Sigmoid colon (tissue), 7 donors: ENCODE measurements around the gene NPLOC4. TPM values are rescaled to one million over a fixed set of nuclear protein-coding genes. Genes with fewer than 3 reads are reported as not detected.

Experiments used
- DNase-seq: peaks from one replicate; pipeline ENCODE4 v3.0.0-alpha.2; 2019
- H3K27ac ChIP-seq, 4 donors: fragments of 200-600 bp; sonication (generic); one replicate each; pipeline ENCODE4 v1.5.1; 2016 to 2019; ENCODE audit warnings: mild to moderate bottlenecking in 1 of 4
- H3K27me3 ChIP-seq, 3 donors: fragments of 200-600 bp; sonication (generic); one replicate each; pipeline ENCODE4 v1.5.1; 2019; ENCODE audit warnings: mild to moderate bottlenecking in 1 of 3
- H3K36me3 ChIP-seq, 4 donors: fragments of 200-600 bp; sonication (generic); one replicate each; pipeline ENCODE4 v1.5.1; 2016 to 2019
- H3K4me1 ChIP-seq, 4 donors: fragments of 200-600 bp; sonication (generic); one replicate each; pipeline ENCODE4 v1.5.1; 2017 to 2019
- H3K4me3 ChIP-seq, 4 donors: fragments of 200-600 bp; sonication (generic); one replicate each; pipeline ENCODE4 v1.5.1; 2017 to 2019; ENCODE audit warnings: mild to moderate bottlenecking in 2 of 4, moderate library complexity in 1 of 4
- H3K9me3 ChIP-seq, 4 donors: fragments of 200-600 bp in 3 of 4; sonication (generic) in 3 of 4; one replicate each; pipeline versions ENCODE4 v1.5.1 to v1.6.1; 2013 to 2019
- CTCF ChIP-seq, 4 experiments: fragments of 450-650 bp in 3 of 4; fragments of 200-600 bp in 1 of 4; IDR thresholded peaks; one replicate each; pipeline ENCODE4 v1.5.1; 2016 to 2019; ENCODE audit warnings: antibody characterized with exemption in 4 of 4, mild to moderate bottlenecking in 3 of 4, moderate library complexity in 2 of 4
- EP300 ChIP-seq, 4 donors: sonication (generic); formaldehyde crosslinking; IDR thresholded peaks; one replicate each; pipeline ENCODE4 v1.6.1; 2017; ENCODE audit warnings: antibody characterized with exemption in 4 of 4
- POLR2A ChIP-seq, 2 donors: fragments of 450-650 bp; IDR thresholded peaks; one replicate each; pipeline ENCODE4 v1.6.1; 2016; ENCODE audit warnings: antibody characterized with exemption in 2 of 2, mild to moderate bottlenecking in 2 of 2, moderate library complexity in 2 of 2
- POLR2AphosphoS5 ChIP-seq, 4 donors: sonication (generic); formaldehyde crosslinking; IDR thresholded peaks; one replicate each; pipeline ENCODE4 v1.6.1; 2017; ENCODE audit warnings: antibody characterized with exemption in 4 of 4
- WGBS, 2 donors: extraction: QIAGEN DNeasy Blood & Tissue Kit; methylation state at CpG; one replicate each; pipeline ENCODE4 v1.1.7; 2013; 5-methylcytosine and 5-hydroxymethylcytosine counted together
- intact Hi-C: fragments of 100-400 bp; cut with DNase I; formaldehyde crosslinking; loops from one replicate; pipeline ENCODE4 v1.15.1; 2023
- polyA plus RNA-seq, 3 donors: library from polyadenylated mRNA; stranded (reverse); fragments of 200-250 nt; gene quantifications; one replicate each; pipeline ENCODE4 v1.2.3, GENCODE V29; 2013
- total RNA-seq, 4 donors: library from RNA; depleted of rRNA; stranded (reverse); fragments of >200 nt; gene quantifications; one replicate each; pipeline ENCODE4 v1.1.0, GENCODE V29; 2016
- donor health status: healthy with polysubstance abuse.
- donor health status: Bipolar disorder and iron deficiency.
- donor health status: healthy.

NPLOC4 gene
- total and polyA plus RNA-seq, 7 donors, result 19.8 to 59.7 (median 51.7) TPM

- DNase-seq, result peak; percentile 62
- Histone ChIP-seq H3K27ac (no peak overlapping the region), H3K9me3 (peaks cover 0 to 6% (median 4%) of the 10 kb centered on the region in 4 donors), H3K36me3 (no peaks in the 10 kb centered on the region), H3K27me3 (peaks cover 34 to 82% (median 52%) of the 10 kb centered on the region in 3 donors), H3K4me3 (no peak overlapping the region), H3K4me1 (no peaks in the 10 kb centered on the region)
- no peak for TF ChIP-seq EP300 (IDR thresholded peaks at IDR 0.05)
- TF ChIP-seq POLR2A (IDR thresholded peaks at IDR 0.05), result no peak
- no peak for TF ChIP-seq CTCF (IDR thresholded peaks at IDR 0.05)
- no peak for TF ChIP-seq POLR2AphosphoS5 (IDR thresholded peaks at IDR 0.05)
- WGBS, 2 donors, result 69 to 83% methylated on average over 10 of the region's 10 CpGs
- intact Hi-C loops, result no loop called here
Measured at GRCh38 chr17:81651692-81652091, 14.8 kb upstream of the NPLOC4 start.

DNA sequence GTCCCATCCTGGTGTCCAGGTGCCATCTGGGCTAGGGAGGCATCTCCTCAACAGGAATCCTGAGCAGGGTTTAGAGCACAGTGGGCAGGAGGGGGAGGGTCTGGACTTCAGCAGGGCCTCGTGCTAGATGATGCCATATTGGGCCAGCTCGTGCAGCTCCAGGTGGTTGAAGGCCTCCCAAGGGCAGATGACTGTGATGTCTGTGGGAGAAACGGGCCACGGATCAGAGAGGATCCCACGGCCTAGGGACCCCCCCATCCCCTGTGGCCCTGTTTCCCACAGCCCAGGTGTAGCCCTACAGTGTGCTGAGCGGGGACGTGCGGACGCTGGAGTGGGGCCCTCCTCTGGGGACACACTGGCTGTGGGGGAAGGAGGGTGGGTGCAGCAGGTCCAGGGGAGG lies 14.0 kb upstream of the NPLOC4 start:
- Histone ChIP-seq H3K9me3 (peaks cover 0 to 6% (median 4%) of the 10 kb centered on the region in 4 donors), H3K27ac (no peak overlapping the region), H3K4me3 (no peak overlapping the region), H3K36me3 (no peaks in the 10 kb centered on the region), H3K27me3 (peaks cover 34 to 82% (median 52%) of the 10 kb centered on the region in 3 donors), H3K4me1 (no peaks in the 10 kb centered on the region)
- WGBS, 2 donors, result 74 to 84% methylated on average over 9 of the region's 9 CpGs
- TF ChIP-seq POLR2A (IDR thresholded peaks at IDR 0.05), result no peak
- TF ChIP-seq POLR2AphosphoS5 (IDR thresholded peaks at IDR 0.05), result no peak
- TF ChIP-seq CTCF (IDR thresholded peaks at IDR 0.05), result no peak
- TF ChIP-seq EP300 (IDR thresholded peaks at IDR 0.05), result no peak
- DNase-seq, result no peak
- intact Hi-C loops, result no loop called here

DNA sequence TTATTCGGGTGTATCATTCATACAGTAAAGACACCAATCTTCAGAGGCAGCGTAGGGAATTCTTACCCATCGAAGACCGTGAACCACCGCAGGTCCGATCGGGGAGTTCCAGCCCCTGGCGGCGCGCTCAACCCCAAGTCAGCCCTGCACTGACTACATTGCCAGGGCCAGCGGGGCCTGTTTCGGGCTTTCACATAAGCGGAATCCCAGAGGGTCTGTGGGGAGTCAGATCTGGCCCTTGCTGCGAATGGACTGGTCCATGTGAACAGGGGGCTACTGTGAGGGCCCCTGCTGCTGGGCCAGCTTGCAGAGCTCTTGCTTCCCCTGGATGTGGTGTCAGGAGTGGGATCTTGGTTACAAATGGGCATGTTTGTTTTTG lies 11.8 kb upstream of the NPLOC4 start:
- Histone ChIP-seq H3K27me3 (peaks cover 34 to 63% (median 52%) of the 10 kb centered on the region in 3 donors), H3K4me3 (no peak overlapping the region), H3K9me3 (peaks cover 0 to 6% (median 4%) of the 10 kb centered on the region in 4 donors), H3K36me3 (no peaks in the 10 kb centered on the region), H3K27ac (no peak overlapping the region), H3K4me1 (no peaks in the 10 kb centered on the region)
- intact Hi-C loops, result no loop called here
- DNase-seq, result no peak
- 68 to 78% methylated on average over 14 of the region's 14 CpGs for WGBS, 2 donors
- no peak for TF ChIP-seq POLR2A (IDR thresholded peaks at IDR 0.05)

GRCh38 chr17:81648013-81648706 lies 11.2 kb upstream of the NPLOC4 start:
- WGBS, 2 donors, result 18 to 41% methylated on average over 78 of the region's 78 CpGs
- intact Hi-C loops, result no loop called here
- no peak for TF ChIP-seq CTCF (IDR thresholded peaks at IDR 0.05)
- TF ChIP-seq POLR2A (IDR thresholded peaks at IDR 0.05), result no peak
- no peak for TF ChIP-seq EP300 (IDR thresholded peaks at IDR 0.05)
- TF ChIP-seq POLR2AphosphoS5 (IDR thresholded peaks at IDR 0.05), result no peak
- DNase-seq, result no peak
- no peak overlapping the region for H3K4me3 ChIP-seq
- peaks cover 0 to 6% (median 4%) of the 10 kb centered on the region in 4 donors for H3K9me3 ChIP-seq
- no peaks in the 10 kb centered on the region for H3K36me3 ChIP-seq
- peaks cover 32 to 58% (median 50%) of the 10 kb centered on the region in 3 donors for H3K27me3 ChIP-seq
- no peak overlapping the region for H3K27ac ChIP-seq
- H3K4me1 ChIP-seq, result no peaks in the 10 kb centered on the region

GRCh38 chr17:81647640-81648012 lies 10.7 kb upstream of the NPLOC4 start:
- intact Hi-C loops, result no loop called here
- WGBS, 2 donors, result 38 to 43% methylated on average over 21 of the region's 21 CpGs
- Histone ChIP-seq H3K9me3 (peaks cover 0 to 6% (median 4%) of the 10 kb centered on the region in 4 donors), H3K27me3 (peaks cover 29 to 53% (median 49%) of the 10 kb centered on the region in 3 donors), H3K4me3 (no peak overlapping the region), H3K27ac (no peak overlapping the region), H3K4me1 (no peaks in the 10 kb centered on the region), H3K36me3 (no peaks in the 10 kb centered on the region)
- DNase-seq, result no peak
- TF ChIP-seq POLR2A (IDR thresholded peaks at IDR 0.05) (no peak), EP300 (IDR thresholded peaks at IDR 0.05) (no peak), CTCF (IDR thresholded peaks at IDR 0.05) (no peak), POLR2AphosphoS5 (IDR thresholded peaks at IDR 0.05) (no peak)
